GM19240 (cell line): ENCODE data around the gene MAP3K14.

ENCODE experiments used
- DNase-seq: peaks from one replicate; pipeline ENCODE4 v3.0.0; 2011; ENCODE audit warnings: low spot score; ENCODE audit not compliant: insufficient read length

Gene MAP3K14

GRCh38 chr17:45236282-45236606 is 80.6 kb downstream of the MAP3K14 start:
- DNase-seq = no peak

- DNase-seq = peak; percentile 79
These were observed 81.2 kb downstream of the MAP3K14 start for GRCh38 chr17:45235416-45236281.

- DNase-seq = no peak
These were observed 82.0 kb downstream of the MAP3K14 start for GRCh38 chr17:45234641-45235415.

DNA sequence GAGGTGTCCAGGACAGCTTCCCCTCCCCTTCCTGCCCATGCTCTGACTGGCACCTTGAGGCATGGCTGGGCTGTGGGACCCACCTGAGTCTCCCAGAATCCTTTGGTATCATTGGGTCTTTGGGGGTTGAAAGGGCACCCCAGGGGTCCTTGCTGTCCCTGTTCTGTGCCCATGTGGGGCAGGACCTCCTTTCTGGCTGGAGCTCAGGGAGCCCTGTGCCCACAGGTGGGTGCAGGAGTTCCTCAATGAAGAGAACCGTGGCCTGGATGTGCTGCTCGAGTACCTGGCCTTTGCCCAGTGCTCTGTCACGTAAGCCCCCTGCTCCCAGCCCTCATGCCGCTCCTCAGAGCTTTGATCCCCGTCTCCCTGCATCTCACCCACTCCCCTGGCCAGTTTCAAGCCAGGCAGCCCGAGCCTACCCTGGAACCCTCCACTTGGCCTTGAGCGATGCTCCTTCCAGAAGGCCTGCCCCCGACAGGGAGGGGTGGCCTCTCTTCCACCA is 83.3 kb downstream of the MAP3K14 start:
- DNase-seq = no peak

- no peak for DNase-seq
These were observed 84.1 kb downstream of the MAP3K14 start for GRCh38 chr17:45232514-45233422.

DNA sequence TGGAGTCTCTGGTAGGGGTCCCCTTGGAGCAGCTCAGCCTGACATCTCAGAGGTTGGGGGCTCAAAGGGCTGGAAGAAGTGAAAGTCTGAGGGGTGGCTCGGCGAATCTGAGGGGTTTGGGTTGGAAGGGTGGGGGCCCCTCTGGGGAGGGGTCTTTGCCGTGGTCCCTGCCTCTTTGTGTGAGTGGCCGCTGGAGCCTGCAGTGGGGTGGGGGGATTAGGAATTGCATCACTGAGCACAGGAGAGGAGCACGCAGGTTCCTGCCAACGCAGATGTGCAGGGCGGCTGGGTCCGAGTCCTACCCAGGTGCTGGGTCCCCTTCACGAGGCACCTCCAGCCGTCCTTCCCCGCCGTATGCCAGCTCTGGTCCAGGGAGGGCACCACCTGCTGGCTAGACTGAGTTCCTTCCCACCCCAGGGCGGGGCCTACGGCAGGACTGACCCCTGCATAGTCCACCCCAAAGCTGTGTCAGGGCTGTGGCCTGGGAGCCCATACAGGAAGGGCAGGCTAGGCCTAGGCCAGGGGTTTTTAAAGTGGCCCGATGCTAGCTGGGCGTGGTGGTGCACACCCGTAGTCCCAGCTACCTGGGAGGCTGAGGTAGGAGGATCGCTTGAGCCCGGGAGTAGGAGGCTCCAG is 85.2 kb downstream of the MAP3K14 start:
- DNase-seq = no peak

DNA sequence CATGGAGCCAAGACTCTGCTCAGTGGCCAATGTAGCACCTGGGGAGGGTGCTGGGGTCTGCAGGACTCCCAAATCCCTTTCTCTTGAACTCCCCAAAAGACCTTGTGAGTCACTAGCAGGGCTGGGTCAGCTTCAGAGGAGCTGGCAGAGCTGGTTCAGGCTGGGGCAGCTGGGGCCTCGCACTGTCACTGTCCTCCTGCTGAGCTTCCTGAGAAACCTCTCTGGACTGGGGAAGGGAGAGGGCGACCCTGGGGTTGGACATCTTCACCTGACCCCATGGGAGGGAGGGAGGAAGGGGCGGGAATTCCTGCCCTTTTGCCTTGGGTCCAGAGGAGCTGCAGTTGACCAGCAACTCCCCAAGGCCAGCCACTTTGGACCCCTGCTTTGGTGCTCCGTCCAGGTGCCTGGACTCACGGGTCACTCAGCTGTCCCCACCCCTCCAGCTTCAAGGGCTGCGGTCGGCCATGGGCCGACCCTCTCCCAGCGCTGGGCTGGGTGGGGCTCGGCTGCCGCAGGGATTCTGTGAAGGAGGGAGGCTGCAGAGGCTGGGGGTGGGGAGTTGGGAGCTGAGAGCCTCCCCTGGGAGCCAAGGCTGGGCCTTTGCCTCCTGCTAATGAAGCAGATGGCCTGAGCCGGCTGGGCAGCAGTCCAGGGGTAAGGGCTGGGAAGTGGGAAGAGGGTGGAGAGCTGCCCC is 85.9 kb downstream of the MAP3K14 start:
- no peak for DNase-seq

DNA sequence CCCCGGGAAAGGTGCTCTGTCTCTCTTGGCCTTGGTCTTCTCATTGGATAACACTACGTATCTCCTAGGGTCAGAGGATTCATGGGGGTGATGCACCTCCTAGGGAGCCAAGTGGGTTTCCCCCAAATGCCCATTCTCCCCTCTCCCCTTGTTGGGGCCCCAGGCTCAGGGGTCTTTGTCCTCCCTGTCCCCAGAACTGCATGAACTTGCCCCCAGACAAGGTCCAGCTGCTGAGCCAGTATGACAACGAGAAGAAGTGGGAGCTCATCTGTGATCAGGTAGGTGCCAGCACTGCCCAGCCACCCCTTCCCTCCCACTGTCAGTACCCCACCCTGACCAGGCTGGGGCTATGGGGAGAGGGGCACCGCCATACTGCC is 86.4 kb downstream of the MAP3K14 start:
- DNase-seq = no peak

GRCh38 chr17:45229681-45230409 is 87.0 kb downstream of the MAP3K14 start:
- no peak for DNase-seq

DNA sequence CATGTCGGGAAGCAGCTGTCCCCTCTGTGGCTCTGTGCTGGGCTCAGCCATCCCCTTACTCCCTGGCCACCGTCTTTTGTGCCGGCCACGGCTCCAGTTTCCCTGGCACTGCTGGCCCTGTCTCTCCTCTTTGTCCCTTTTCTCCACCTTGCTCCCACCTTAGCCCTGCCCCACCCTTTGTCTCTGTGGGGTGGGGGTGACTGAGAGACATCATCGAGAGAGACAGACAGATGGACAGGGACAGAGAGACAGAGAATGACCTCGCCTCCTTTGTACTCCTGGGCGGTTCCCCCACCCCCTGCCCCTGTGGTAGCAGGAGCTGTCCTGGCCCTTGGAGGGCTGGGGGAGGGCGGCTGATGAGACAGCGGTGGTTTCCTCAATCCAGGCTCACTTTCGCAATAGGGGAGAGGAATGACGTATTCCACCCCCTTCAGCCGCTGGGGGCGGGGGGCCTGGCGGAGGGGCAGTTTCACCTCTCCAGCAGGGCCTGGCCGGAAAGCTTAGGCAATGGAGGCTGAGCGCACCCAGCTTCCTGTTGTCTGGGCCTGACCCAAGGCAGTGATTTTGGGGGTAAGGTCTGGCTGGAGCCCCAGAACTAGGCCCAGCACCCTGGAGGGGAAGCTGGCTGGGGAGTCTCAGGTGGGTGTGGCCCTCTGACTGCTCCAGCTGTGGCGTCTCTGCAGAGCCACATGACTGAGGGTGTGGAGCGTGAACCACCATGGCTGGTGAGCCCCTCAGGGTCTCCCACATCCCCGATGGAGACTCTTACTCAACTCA is 87.9 kb downstream of the MAP3K14 start:
- DNase-seq = peak; percentile 79

DNA sequence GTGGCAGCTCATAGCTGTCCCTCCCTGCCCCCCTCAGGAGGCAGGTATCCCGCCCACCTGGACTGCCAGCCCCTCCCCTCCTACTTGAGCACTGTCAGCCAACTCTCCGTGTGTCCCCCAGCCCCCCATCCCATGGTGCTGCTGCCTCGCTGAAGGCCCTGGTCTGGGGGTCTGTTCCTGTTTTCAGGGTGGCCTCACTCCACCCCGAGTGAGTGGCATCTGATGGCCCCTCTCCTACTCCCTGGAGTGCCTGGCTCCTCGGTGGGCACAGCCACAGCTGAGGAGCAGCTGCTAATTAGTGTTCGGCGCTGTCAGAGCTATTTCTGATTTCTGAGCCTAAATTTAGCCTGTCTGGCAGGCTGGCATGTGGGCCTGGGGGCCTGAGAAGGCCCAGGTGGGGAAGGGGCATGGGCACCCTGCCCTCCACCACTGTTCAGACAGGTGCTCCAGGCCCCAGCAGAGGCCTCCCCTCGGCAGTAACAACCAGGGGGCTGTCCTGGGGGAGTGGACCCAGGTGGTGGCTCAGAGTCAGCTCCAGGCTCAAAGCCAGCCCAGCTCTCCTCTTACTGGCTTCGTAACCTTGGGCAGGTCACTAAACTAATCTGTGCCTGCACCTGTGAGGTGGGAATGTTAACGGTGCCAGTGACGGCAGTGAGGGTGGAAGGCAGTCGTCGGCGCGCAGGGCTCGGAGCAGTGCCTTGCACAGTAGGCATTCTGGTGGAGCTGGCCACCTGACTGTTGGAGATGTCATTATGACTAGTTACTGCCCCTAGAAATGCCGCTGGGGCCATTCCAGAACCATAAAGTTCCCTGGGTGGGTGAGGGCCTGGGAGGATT is 88.7 kb downstream of the MAP3K14 start:
- DNase-seq = no peak

- no peak for DNase-seq
These were observed 89.5 kb downstream of the MAP3K14 start for GRCh38 chr17:45227101-45227925.

- no peak for DNase-seq
These were observed 90.2 kb downstream of the MAP3K14 start for GRCh38 chr17:45226576-45226975.

GRCh38 chr17:45225964-45226530 is 90.8 kb downstream of the MAP3K14 start:
- peak; percentile 89 for DNase-seq

GRCh38 chr17:45225051-45225700 is 91.6 kb downstream of the MAP3K14 start:
- DNase-seq = no peak

DNA sequence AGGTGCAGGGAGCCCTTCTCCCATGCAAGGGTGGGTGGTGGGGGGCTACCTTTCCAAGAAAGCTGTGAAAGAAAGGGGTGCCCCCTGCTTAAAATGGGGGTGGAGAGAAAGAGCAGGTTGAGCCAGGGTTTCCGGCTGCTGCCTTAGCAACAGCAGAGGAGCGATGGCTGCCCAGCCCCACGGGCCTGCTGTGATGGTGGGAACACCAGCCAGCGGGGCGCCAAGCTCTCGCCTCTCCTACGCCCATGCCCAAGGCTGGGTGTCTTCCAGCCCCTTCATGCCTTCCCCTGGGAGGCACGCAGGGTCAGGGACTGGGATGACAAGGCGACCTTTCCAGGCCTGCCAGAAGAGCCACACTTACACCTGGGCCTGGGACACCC is 92.2 kb downstream of the MAP3K14 start:
- no peak for DNase-seq
